Hepatocyte (in vitro differentiated cells): ENCODE data around the gene KCNG4. TPM values are rescaled to one million over a fixed set of nuclear protein-coding genes. Genes with fewer than 3 reads are reported as not detected.
A peak's percentile ranks its signal among the peaks of the same experiment; 100 is the strongest.

Experiments used
- DNase-seq: peaks from one replicate; pipeline ENCODE4 v3.0.0-alpha.2; 2016; ENCODE audit warnings: low spot score
- H2AFZ ChIP-seq: fragments of 200-600 bp; sonication (generic); 2 replicates; pipeline ENCODE4 v1.6.0; 2016; ENCODE audit warnings: antibody characterized with exemption, mild to moderate bottlenecking
- H3K27ac ChIP-seq: fragments of 200-600 bp; sonication (generic); 2 replicates; pipeline ENCODE4 v1.5.1; 2016; ENCODE audit warnings: mild to moderate bottlenecking
- H3K27me3 ChIP-seq: fragments of 200-600 bp; sonication (generic); 2 replicates; pipeline ENCODE4 v1.6.1; 2016
- H3K36me3 ChIP-seq: fragments of 200-600 bp; sonication (generic); replicated peaks from 2 replicates; pipeline ENCODE4 v1.5.1; 2016; ENCODE audit warnings: low read depth; ENCODE audit not compliant: insufficient read depth
- H3K4me1 ChIP-seq: fragments of 200-600 bp; sonication (generic); 2 replicates; pipeline ENCODE4 v1.5.1; 2016; ENCODE audit warnings: mild to moderate bottlenecking, moderate library complexity; ENCODE audit not compliant: insufficient read depth
- H3K4me2 ChIP-seq: fragments of 200-600 bp; sonication (generic); 2 replicates; pipeline ENCODE4 v1.6.0; 2016
- H3K4me3 ChIP-seq: fragments of 200-600 bp; sonication (generic); 2 replicates; pipeline ENCODE4 v1.5.1; 2016; ENCODE audit warnings: mild to moderate bottlenecking
- H3K79me2 ChIP-seq: fragments of 200-600 bp; sonication (generic); 2 replicates; pipeline ENCODE4 v1.6.0; 2017; ENCODE audit warnings: mild to moderate bottlenecking
- H3K9me2 ChIP-seq: fragments of 200-600 bp; sonication (generic); replicated peaks from 2 replicates; pipeline ENCODE4 v1.6.0; 2017; ENCODE audit warnings: mild to moderate bottlenecking; ENCODE audit not compliant: insufficient read depth
- H3K9me3 ChIP-seq: fragments of 200-600 bp; sonication (generic); 2 replicates; pipeline ENCODE4 v1.5.1; 2016; ENCODE audit warnings: low read depth, mild to moderate bottlenecking
- H4K20me1 ChIP-seq: fragments of 200-600 bp; sonication (generic); 2 replicates; pipeline ENCODE4 v1.6.0; 2016; ENCODE audit warnings: mild to moderate bottlenecking; ENCODE audit not compliant: insufficient read depth, poor library complexity, severe bottlenecking
- CTCF ChIP-seq: fragments of 200-600 bp; sonication (generic); IDR thresholded peaks from 2 replicates; pipeline ENCODE4 v1.5.1; 2016; ENCODE audit warnings: antibody characterized with exemption, mild to moderate bottlenecking; ENCODE audit not compliant: poor library complexity
- EZH2 ChIP-seq: fragments of 200-600 bp; sonication (generic); IDR thresholded peaks from 2 replicates; pipeline ENCODE4 v1.6.1; 2016; ENCODE audit warnings: antibody characterized with exemption, mild to moderate bottlenecking, borderline replicate concordance
- EZH2phosphoT487 ChIP-seq: fragments of 200-600 bp; sonication (generic); IDR thresholded peaks from one replicate; pipeline ENCODE4 v1.6.1; 2018; ENCODE audit warnings: antibody characterized with exemption, mild to moderate bottlenecking, low read depth, moderate library complexity; ENCODE audit not compliant: unreplicated experiment, severe bottlenecking
- WGBS: methylation state at CpG from one replicate; pipeline ENCODE4 v1.1.6; 2016; ENCODE audit warnings: low lambda C conversion rate; ENCODE audit errors: missing lambda C conversion rate; 5-methylcytosine and 5-hydroxymethylcytosine counted together
- polyA plus RNA-seq: library from polyadenylated mRNA; unstranded; fragments of >200 nt; fragmentation: Nextera tagmentation; extraction: Ambion mirVana; gene quantifications from 2 replicates; pipeline ENCODE4 v1.2.1, GENCODE V29; 2016
- total RNA-seq: library from RNA; depleted of rRNA; stranded (reverse); fragments of >200 nt; gene quantifications from 2 replicates; pipeline ENCODE4 v1.2.3, GENCODE V29; 2014

Gene KCNG4
- total and polyA plus RNA-seq, 2 experiments from 2014 or later: not detected

DNA sequence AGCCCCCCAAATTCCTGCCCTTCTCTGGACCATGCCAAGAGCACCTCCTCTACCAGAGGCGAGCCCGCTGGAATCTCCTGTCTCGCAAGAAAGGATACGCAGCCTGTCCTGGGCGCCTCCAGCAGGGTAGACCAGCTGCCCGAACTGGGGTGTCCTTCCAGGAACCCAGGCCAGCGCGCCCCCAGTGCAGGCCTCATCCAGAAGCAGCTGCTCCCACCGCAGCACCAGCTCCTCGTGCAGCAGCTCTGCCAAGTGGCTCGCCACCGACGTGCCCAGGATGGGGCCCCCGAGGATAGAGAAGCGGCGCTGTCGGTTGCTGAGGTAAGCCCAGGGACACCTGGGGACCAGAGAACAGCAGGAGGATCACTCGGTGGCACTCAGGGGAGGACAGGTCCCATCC, 57.7 kb downstream of the KCNG4 start:
- Histone ChIP-seq H3K4me1 (peaks cover 9% of the 10 kb centered on the region), H3K36me3 (no peaks in the 10 kb centered on the region), H4K20me1 (no peaks in the 10 kb centered on the region), H3K9me3 (no peaks in the 10 kb centered on the region), H3K79me2 (peaks cover 27% of the 10 kb centered on the region), H2AFZ (no peak overlapping the region), H3K4me3 (no peak overlapping the region), H3K9me2 (no peaks in the 10 kb centered on the region), H3K27ac (no peak overlapping the region), H3K27me3 (no peaks in the 10 kb centered on the region), H3K4me2 (no peak overlapping the region)
- DNase-seq: no peak
- no peak for TF ChIP-seq CTCF
- WGBS: 98% methylated on average over 18 of the region's 18 CpGs

GRCh38 chr16:84181144-84181915, 58.5 kb downstream of the KCNG4 start:
- no peak for DNase-seq
- WGBS: 98% methylated on average over 39 of the region's 41 CpGs
- no peaks in the 10 kb centered on the region for H3K9me2 ChIP-seq
- H3K4me2 ChIP-seq: no peak overlapping the region
- H3K4me3 ChIP-seq: no peak overlapping the region
- peaks cover 23% of the 10 kb centered on the region for H3K79me2 ChIP-seq
- TF ChIP-seq EZH2phosphoT487 (no peak), CTCF (no peak), EZH2 (no peak)
- no peaks in the 10 kb centered on the region for H4K20me1 ChIP-seq
- H3K27ac ChIP-seq: no peak overlapping the region
- no peaks in the 10 kb centered on the region for H3K27me3 ChIP-seq
- H2AFZ ChIP-seq: no peak overlapping the region
- no peaks in the 10 kb centered on the region for H3K9me3 ChIP-seq
- H3K36me3 ChIP-seq: no peaks in the 10 kb centered on the region
- peaks cover 16% of the 10 kb centered on the region for H3K4me1 ChIP-seq

DNA sequence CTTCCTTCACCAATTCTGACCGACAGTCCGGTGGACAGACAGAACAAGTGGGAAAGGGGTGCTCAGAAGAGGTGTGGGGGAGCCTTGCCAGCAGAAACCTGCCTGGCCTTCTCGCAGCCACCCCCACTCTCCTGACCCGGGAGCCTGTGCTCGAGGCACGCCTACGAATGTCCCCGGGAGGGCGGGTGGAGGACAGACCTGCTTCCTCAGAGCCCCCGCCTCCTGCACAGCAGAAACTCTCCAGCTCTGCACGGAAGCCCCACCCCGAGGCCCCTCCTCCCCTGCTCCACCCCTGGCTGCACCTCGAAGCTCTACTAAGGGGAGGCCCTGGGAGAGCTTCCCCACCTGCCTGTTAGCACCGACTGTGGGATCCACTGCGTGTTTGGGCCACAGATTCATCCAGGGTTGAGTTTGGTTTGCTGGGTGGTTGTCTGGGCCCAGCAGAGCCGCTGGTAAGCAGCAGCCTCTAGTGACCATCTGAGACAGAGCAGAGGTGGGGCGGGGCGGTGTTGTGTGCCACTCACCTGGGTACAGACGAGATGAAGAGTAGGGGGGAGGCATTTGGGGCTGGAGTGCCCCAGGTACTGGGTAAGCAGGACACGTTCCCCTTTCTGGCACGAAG, 59.2 kb downstream of the KCNG4 start:
- H3K36me3 ChIP-seq: no peaks in the 10 kb centered on the region
- no peak overlapping the region for H3K4me3 ChIP-seq
- H3K9me2 ChIP-seq: no peaks in the 10 kb centered on the region
- WGBS: 94% methylated on average over 20 of the region's 21 CpGs
- no peaks in the 10 kb centered on the region for H3K27me3 ChIP-seq
- peaks cover 16% of the 10 kb centered on the region for H3K79me2 ChIP-seq
- no peak overlapping the region for H3K4me2 ChIP-seq
- H3K9me3 ChIP-seq: no peaks in the 10 kb centered on the region
- no peaks in the 10 kb centered on the region for H4K20me1 ChIP-seq
- peak; percentile 4 for DNase-seq
- no peak for TF ChIP-seq CTCF
- TF ChIP-seq EZH2: no peak
- TF ChIP-seq EZH2phosphoT487: no peak
- H3K27ac ChIP-seq: no peak overlapping the region
- no peak overlapping the region for H2AFZ ChIP-seq
- H3K4me1 ChIP-seq: peaks cover 15% of the 10 kb centered on the region
